Transverse colon (tissue), 3 donors: ENCODE measurements around the gene ITPR2.

ENCODE experiments used
- CTCF ChIP-seq, 5 experiments: fragments of 200-600 bp in 3 of 5; fragments of 450-650 bp in 2 of 5; sonication (generic) in 3 of 5; IDR thresholded peaks; 1 replicate in 2 of 5; 2 replicates in 3 of 5; pipeline ENCODE4 v1.5.1; 2016 to 2017; ENCODE audit warnings: antibody characterized with exemption in 5 of 5, inconsistent platforms in 3 of 5, mild to moderate bottlenecking in 2 of 5, moderate library complexity in 1 of 5
- EP300 ChIP-seq: sonication (generic); formaldehyde crosslinking; IDR thresholded peaks from one replicate; pipeline ENCODE4 v1.6.1; 2017; ENCODE audit warnings: antibody characterized with exemption, low read depth

- TF ChIP-seq CTCF (IDR thresholded peaks at IDR 0.05) (no peak), EP300 (no peak)
Measured at GRCh38 chr12:26627335-26627734, 205.7 kb downstream of the ITPR2 start.
